PC-9 (cell line): ENCODE data around the gene VKORC1.

ENCODE experiments used
- EZH2 ChIP-seq: fragments of 200-600 bp; sonication (generic); IDR thresholded peaks from 2 replicates; pipeline ENCODE4 v1.8.0; 2017; ENCODE audit warnings: antibody characterized with exemption, low read depth
- TF ChIP-seq, protein P1 (sequence below): fragments of 200-600 bp; sonication (generic); conservative IDR thresholded peaks from 2 replicates; pipeline ENCODE4 v1.6.1; 2017; ENCODE audit warnings: mixed run types, antibody characterized with exemption, mild to moderate bottlenecking, moderate library complexity

- TF ChIP-seq, protein P1, sequence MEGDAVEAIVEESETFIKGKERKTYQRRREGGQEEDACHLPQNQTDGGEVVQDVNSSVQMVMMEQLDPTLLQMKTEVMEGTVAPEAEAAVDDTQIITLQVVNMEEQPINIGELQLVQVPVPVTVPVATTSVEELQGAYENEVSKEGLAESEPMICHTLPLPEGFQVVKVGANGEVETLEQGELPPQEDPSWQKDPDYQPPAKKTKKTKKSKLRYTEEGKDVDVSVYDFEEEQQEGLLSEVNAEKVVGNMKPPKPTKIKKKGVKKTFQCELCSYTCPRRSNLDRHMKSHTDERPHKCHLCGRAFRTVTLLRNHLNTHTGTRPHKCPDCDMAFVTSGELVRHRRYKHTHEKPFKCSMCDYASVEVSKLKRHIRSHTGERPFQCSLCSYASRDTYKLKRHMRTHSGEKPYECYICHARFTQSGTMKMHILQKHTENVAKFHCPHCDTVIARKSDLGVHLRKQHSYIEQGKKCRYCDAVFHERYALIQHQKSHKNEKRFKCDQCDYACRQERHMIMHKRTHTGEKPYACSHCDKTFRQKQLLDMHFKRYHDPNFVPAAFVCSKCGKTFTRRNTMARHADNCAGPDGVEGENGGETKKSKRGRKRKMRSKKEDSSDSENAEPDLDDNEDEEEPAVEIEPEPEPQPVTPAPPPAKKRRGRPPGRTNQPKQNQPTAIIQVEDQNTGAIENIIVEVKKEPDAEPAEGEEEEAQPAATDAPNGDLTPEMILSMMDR, result no peak
- TF ChIP-seq EZH2, result no peak
Measured at GRCh38 chr16:31077024-31077423, 17.6 kb downstream of the VKORC1 start.
